Measurements from ENCODE around the gene GPC5.

DNA sequence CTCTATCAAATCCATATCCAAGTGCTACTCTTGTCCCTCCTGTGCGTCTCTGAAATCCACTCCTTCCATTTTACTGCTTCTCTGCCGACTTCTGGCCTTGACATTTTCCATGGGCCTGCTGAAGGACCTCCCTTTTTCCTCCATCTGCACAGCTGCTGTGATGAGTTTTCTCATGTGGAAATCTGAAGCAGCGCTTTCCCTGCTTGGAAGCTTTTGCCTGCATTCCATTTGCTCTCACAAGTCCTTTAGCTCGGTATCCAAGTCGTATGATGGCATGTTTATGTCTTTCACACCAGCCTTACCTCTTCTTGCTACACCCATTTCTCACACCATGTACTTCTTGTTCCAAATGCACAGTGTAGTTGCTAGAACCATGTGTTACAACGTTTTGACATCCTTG, 328.2 kb downstream of the GPC5 start:
- TF ChIP-seq EZH2 (IDR thresholded peaks at IDR 0.05; ENCODE audit: insufficient read depth, poor library complexity, severe bottlenecking) (no peak), EZH2phosphoT487 (IDR thresholded peaks at IDR 0.05; ENCODE audit: insufficient read depth, low read depth) (no peak)

All from GM23248 (cell line).